Activated T-helper 2 cell treated with anti-CD3 and anti-CD28 coated beads, Interferon-gamma antibody, Interleukin-2, Interleukin-4, amounts not matched to agents 10 μg/mL and 5 μg/mL and 100 μg/mL, durations not matched to agents 14 hours and 24 hours and 36 hours (primary cell): ENCODE measurements around the gene MLLT3. TPM values are rescaled to one million over a fixed set of nuclear protein-coding genes. Genes with fewer than 3 reads are reported as not detected.

Source experiments
- DNase-seq: peaks from one replicate; pipeline ENCODE4 v3.0.0; 2021; ENCODE audit warnings: low spot score
- H3K27ac Mint-ChIP-seq: one replicate; pipeline ENCODE4 v1.8.0; 2021; ENCODE audit warnings: mixed read lengths
- H3K27me3 Mint-ChIP-seq: one replicate; pipeline ENCODE4 v1.8.0; 2021; ENCODE audit warnings: low read depth, mixed read lengths
- H3K36me3 Mint-ChIP-seq: one replicate; pipeline ENCODE4 v1.8.0; 2021; ENCODE audit warnings: low read depth, mixed read lengths
- H3K4me1 Mint-ChIP-seq: one replicate; pipeline ENCODE4 v1.8.0; 2021; ENCODE audit warnings: low read depth, mixed read lengths
- H3K4me3 Mint-ChIP-seq: one replicate; pipeline ENCODE4 v1.8.0; 2021; ENCODE audit warnings: low read depth, mild to moderate bottlenecking, moderate library complexity, mixed read lengths
- H3K9me3 Mint-ChIP-seq: one replicate; pipeline ENCODE4 v1.8.0; 2021; ENCODE audit warnings: mixed read lengths
- intact Hi-C: fragments of 100-400 bp; cut with micrococcal nuclease; formaldehyde crosslinking; loops from one replicate; pipeline ENCODE4 v1.15.1; 2023
- total RNA-seq: library from RNA; stranded (reverse); gene quantifications from 2 replicates; pipeline ENCODE4 v1.2.3, GENCODE V29; 2022

Gene MLLT3
- total RNA-seq, 1 donor from 2014 or later, result 22.4 TPM

GRCh38 chr9:20382460-20383071, 239.7 kb downstream of the MLLT3 start:
- no peak for DNase-seq
- intact Hi-C loops, result no loop called here
- peaks cover 7% of the 10 kb centered on the region for H3K36me3 Mint-ChIP-seq
- no peak overlapping the region for H3K4me3 Mint-ChIP-seq
- H3K9me3 Mint-ChIP-seq, result no peaks in the 10 kb centered on the region
- peaks cover 15% of the 10 kb centered on the region for H3K4me1 Mint-ChIP-seq
- no peaks in the 10 kb centered on the region for H3K27me3 Mint-ChIP-seq
- no peak overlapping the region for H3K27ac Mint-ChIP-seq

GRCh38 chr9:20380546-20380945, 241.8 kb downstream of the MLLT3 start:
- H3K4me1 Mint-ChIP-seq, result peaks cover 28% of the 10 kb centered on the region

DNA sequence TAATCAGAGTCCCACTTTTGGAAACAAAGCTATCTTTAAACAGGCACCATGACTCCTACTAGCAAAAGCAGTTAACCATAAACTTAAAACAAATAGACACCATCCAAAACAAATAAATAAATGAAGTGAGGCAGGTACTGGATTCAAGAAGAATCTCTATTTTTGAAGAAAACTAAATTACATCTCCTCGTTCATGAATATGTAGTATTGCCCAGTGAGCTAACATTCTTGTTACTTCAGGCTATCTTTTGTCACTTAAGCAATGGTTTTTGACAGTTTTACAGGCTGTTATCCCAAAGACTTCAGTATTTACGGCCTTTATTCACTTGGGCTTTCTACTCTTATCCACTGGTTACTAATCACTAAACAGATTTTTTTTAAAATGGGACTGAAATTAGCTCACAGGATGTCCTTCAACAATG, 242.5 kb downstream of the MLLT3 start:
- no peak overlapping the region for H3K27ac Mint-ChIP-seq
- DNase-seq, result no peak
- H3K9me3 Mint-ChIP-seq, result no peaks in the 10 kb centered on the region
- intact Hi-C loops, result loop anchor here (5.0 kb wide), 1 partner anchor 62 kb away; no protein-coding TSS in a partner anchor
- H3K4me1 Mint-ChIP-seq, result peaks cover 28% of the 10 kb centered on the region
- no peak overlapping the region for H3K4me3 Mint-ChIP-seq
- H3K27me3 Mint-ChIP-seq, result no peaks in the 10 kb centered on the region
- peaks cover 15% of the 10 kb centered on the region for H3K36me3 Mint-ChIP-seq

More at GRCh38 chr9:20380546-20380945, 241.8 kb downstream of the MLLT3 start:
- no peak for DNase-seq
- Mint-ChIP-seq H3K27me3 (no peaks in the 10 kb centered on the region), H3K36me3 (peaks cover 13% of the 10 kb centered on the region), H3K9me3 (no peaks in the 10 kb centered on the region), H3K27ac (no peak overlapping the region), H3K4me3 (no peak overlapping the region)
- intact Hi-C loops, result no loop called here

DNA sequence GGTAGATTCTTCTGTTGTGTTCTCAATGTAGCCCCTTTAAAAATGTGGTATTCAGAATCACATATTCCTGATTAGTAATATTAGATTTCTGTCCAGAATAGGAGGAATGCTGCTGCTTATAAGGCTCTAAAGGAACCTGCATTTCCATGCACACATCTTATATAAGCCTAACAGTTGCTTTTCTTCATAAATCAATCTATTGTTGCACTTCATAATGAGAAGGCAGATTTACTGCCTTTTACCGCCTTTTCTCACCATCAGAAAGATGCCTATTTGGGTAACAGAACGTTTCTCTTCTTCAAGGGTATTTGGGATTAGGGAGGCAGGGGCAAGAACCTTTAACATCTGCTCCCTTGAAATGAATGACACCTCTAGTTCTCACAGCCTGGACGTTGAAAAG, 243.4 kb downstream of the MLLT3 start:
- H3K4me1 Mint-ChIP-seq, result peaks cover 27% of the 10 kb centered on the region
- peaks cover 17% of the 10 kb centered on the region for H3K36me3 Mint-ChIP-seq
- no peaks in the 10 kb centered on the region for H3K27me3 Mint-ChIP-seq
- no peaks in the 10 kb centered on the region for H3K9me3 Mint-ChIP-seq
- no peak for DNase-seq
- no peak overlapping the region for H3K27ac Mint-ChIP-seq
- no peak overlapping the region for H3K4me3 Mint-ChIP-seq
- intact Hi-C loops, result loop anchor here (5.0 kb wide), 1 partner anchor 63 kb away; no protein-coding TSS in a partner anchor

GRCh38 chr9:20377790-20378189, 244.5 kb downstream of the MLLT3 start:
- Mint-ChIP-seq H3K27me3 (no peaks in the 10 kb centered on the region), H3K27ac (no peak overlapping the region), H3K4me1 (peaks cover 25% of the 10 kb centered on the region), H3K4me3 (no peak overlapping the region), H3K9me3 (no peaks in the 10 kb centered on the region), H3K36me3 (peaks cover 17% of the 10 kb centered on the region)
- intact Hi-C loops, result loop anchor here (5.0 kb wide), 1 partner anchor 65 kb away; no protein-coding TSS in a partner anchor
- DNase-seq, result no peak

GRCh38 chr9:20376731-20377375, 245.4 kb downstream of the MLLT3 start:
- Mint-ChIP-seq H3K27ac (no peak overlapping the region), H3K4me1 (peaks cover 17% of the 10 kb centered on the region), H3K9me3 (no peaks in the 10 kb centered on the region), H3K4me3 (no peak overlapping the region), H3K36me3 (peaks cover 18% of the 10 kb centered on the region), H3K27me3 (no peaks in the 10 kb centered on the region)
- DNase-seq, result no peak
- intact Hi-C loops, result loop anchor here (5.0 kb wide), 1 partner anchor 65 kb away; no protein-coding TSS in a partner anchor

DNA sequence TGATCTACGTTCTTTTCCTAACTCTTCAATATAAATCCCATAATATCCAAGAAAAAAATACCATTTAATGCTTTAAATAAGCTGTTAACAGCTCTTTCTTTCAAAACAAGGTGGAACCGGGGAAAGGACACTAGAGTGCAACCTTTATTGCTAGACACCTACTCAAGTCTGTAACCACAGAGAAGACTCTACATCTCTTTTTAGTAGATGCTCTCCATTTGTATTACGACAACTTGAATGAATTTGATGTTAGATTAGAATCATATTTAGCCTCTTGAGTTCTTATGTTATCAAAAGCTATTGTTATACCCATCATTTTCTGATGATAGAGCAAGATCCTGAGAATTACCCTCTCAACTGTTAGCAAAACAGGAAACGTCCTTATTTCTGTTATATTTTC, 246.3 kb downstream of the MLLT3 start:
- Mint-ChIP-seq H3K9me3 (no peaks in the 10 kb centered on the region), H3K4me1 (peaks cover 21% of the 10 kb centered on the region), H3K27me3 (no peaks in the 10 kb centered on the region), H3K36me3 (peaks cover 24% of the 10 kb centered on the region), H3K4me3 (no peak overlapping the region), H3K27ac (no peak overlapping the region)
- no peak for DNase-seq
- intact Hi-C loops, result loop anchor here (5.0 kb wide), 1 partner anchor 66 kb away; no protein-coding TSS in a partner anchor

- H3K27me3 Mint-ChIP-seq, result no peaks in the 10 kb centered on the region
- peaks cover 24% of the 10 kb centered on the region for H3K36me3 Mint-ChIP-seq
- no peak overlapping the region for H3K4me3 Mint-ChIP-seq
- no peak overlapping the region for H3K27ac Mint-ChIP-seq
- intact Hi-C loops, result no loop called here
- peaks cover 29% of the 10 kb centered on the region for H3K4me1 Mint-ChIP-seq
- DNase-seq, result no peak
- no peaks in the 10 kb centered on the region for H3K9me3 Mint-ChIP-seq
These were observed 249.0 kb downstream of the MLLT3 start for GRCh38 chr9:20373263-20373662.

GRCh38 chr9:20369391-20369790, 252.9 kb downstream of the MLLT3 start:
- intact Hi-C loops, result no loop called here
- Mint-ChIP-seq H3K27ac (no peak overlapping the region), H3K9me3 (no peaks in the 10 kb centered on the region), H3K27me3 (no peaks in the 10 kb centered on the region), H3K36me3 (peaks cover 22% of the 10 kb centered on the region), H3K4me1 (peaks cover 17% of the 10 kb centered on the region), H3K4me3 (no peak overlapping the region)
- no peak for DNase-seq

DNA sequence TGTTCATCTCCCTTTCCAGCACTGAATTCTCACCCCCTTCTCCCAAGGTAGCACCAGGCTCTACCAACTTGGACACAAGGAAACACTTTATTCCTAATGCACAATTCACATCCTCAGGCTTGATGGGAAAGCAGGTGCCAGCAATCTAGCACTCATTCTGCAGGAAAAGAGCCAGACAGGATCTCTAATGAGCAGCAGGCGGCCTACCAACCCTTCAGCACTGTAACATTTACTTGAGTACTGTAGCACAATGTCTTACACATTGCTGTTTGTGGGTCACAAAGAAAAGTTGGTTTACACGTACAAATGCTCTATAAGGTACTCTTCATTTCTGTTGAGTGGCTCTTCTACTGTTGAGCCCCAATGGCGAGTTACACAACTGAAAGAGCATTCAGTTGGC, 254.4 kb downstream of the MLLT3 start:
- Mint-ChIP-seq H3K4me1 (peaks cover 14% of the 10 kb centered on the region), H3K4me3 (no peak overlapping the region), H3K27ac (no peak overlapping the region), H3K27me3 (no peaks in the 10 kb centered on the region), H3K9me3 (no peaks in the 10 kb centered on the region), H3K36me3 (peaks cover 29% of the 10 kb centered on the region)
- intact Hi-C loops, result no loop called here
- no peak for DNase-seq

DNA sequence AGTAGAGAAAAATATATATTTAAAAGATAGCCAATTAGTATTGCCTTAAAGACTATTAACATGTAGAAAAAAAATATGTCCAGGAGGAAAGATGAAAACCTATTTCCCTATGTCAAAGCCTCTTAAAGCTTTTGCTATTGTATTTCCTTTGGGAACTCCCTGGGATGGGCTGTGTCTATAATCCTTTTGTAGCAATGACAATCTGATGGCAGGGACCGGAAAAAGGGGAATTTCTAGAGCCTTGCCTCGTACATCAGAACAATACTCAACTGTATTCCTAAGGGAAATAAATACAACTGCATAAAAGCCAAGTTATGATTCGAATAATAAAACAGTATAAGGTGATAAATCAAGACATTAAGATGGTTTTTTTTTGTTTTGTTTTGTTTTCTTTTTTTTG, 257.3 kb downstream of the MLLT3 start:
- H3K27ac Mint-ChIP-seq, result no peak overlapping the region
- no peaks in the 10 kb centered on the region for H3K9me3 Mint-ChIP-seq
- peaks cover 20% of the 10 kb centered on the region for H3K4me1 Mint-ChIP-seq
- intact Hi-C loops, result no loop called here
- H3K36me3 Mint-ChIP-seq, result peaks cover 45% of the 10 kb centered on the region
- no peak for DNase-seq
- no peak overlapping the region for H3K4me3 Mint-ChIP-seq
- no peaks in the 10 kb centered on the region for H3K27me3 Mint-ChIP-seq

GRCh38 chr9:20363233-20363632, 259.1 kb downstream of the MLLT3 start:
- Mint-ChIP-seq H3K27me3 (no peaks in the 10 kb centered on the region), H3K36me3 (peaks cover 54% of the 10 kb centered on the region), H3K27ac (no peak overlapping the region), H3K9me3 (no peaks in the 10 kb centered on the region), H3K4me1 (peaks cover 24% of the 10 kb centered on the region), H3K4me3 (no peak overlapping the region)
- DNase-seq, result no peak
- intact Hi-C loops, result no loop called here
